Lower leg skin (tissue), 4 donors: Measurements from ENCODE around the gene TUBE1. TPM values are rescaled to one million over a fixed set of nuclear protein-coding genes. Genes with fewer than 3 reads are reported as not detected.
"Not testable (repeated sequence)": the region's sequence is repeated elsewhere in the genome, so short reads cannot be mapped to it uniquely, and the experiment has no call there.

ENCODE experiments used
- DNase-seq, 2 donors: peaks; one replicate each; pipeline ENCODE4 v3.0.0-alpha.2; 2019; ENCODE audit warnings: low spot score in 2 of 2
- H3K4me3 ChIP-seq: fragments of 200-600 bp; sonication (generic); 2 replicates; pipeline ENCODE4 v1.5.1; 2017; ENCODE audit warnings: mild to moderate bottlenecking, low read depth; ENCODE audit not compliant: poor library complexity, severe bottlenecking
- POLR2A ChIP-seq, 2 donors: fragments of 450-650 bp; IDR thresholded peaks; one replicate each; pipeline ENCODE4 v1.6.1; 2016 to 2017; ENCODE audit warnings: antibody characterized with exemption in 2 of 2, mild to moderate bottlenecking in 1 of 2, moderate library complexity in 1 of 2
- WGBS, 2 donors: methylation state at CpG; one replicate each; pipeline ENCODE4 v1.1.5; 2018; 5-methylcytosine and 5-hydroxymethylcytosine counted together
- intact Hi-C: fragments of 100-400 bp; cut with DNase I; formaldehyde crosslinking; loops from one replicate; pipeline ENCODE4 v1.15.0; 2023; ENCODE audit warnings: low total_unique reads
- total RNA-seq, 4 donors: library from RNA; depleted of rRNA; stranded (reverse); fragments of >200 nt; gene quantifications; one replicate each; pipeline ENCODE4 v1.1.0, GENCODE V29; 2016
- TF ChIP-seq, protein P1 (sequence below), 3 donors: fragments of 450-650 bp; IDR thresholded peaks; one replicate each; pipeline ENCODE4 v1.5.1; 2016; ENCODE audit warnings: antibody characterized with exemption in 3 of 3, mild to moderate bottlenecking in 3 of 3, moderate library complexity in 2 of 3

TUBE1 gene
- total RNA-seq, 4 donors from 2014 or later: 21.1 to 35.0 (median 25.5) TPM

DNA sequence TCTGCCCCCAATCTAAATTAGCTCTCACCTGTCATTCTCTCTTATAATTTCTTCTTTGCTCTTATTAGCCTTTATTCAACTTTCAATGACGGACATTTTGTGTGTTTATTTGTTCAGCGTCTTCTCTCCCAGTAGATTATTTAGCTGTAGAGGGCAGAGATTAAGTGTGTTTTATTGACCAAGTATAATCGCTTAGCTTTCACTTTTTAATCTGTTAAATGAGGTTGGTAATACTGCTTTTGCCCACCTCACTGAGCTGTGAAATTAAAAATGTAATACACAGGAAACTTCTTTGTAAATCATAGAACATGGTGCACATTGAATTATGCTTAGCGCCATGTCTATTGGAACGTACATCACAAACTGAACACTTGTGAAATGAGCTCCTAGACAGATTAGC lies 36.9 kb downstream of the TUBE1 start:
- intact Hi-C loops: loop anchor here (5.0 kb wide), 1 partner anchor 793 kb away; a partner anchor contains a TSS
- no peak for DNase-seq
- WGBS, 2 donors: 95 to 97% methylated on average over 5 of the region's 5 CpGs
- no peak overlapping the region for H3K4me3 ChIP-seq
- TF ChIP-seq, protein P1, sequence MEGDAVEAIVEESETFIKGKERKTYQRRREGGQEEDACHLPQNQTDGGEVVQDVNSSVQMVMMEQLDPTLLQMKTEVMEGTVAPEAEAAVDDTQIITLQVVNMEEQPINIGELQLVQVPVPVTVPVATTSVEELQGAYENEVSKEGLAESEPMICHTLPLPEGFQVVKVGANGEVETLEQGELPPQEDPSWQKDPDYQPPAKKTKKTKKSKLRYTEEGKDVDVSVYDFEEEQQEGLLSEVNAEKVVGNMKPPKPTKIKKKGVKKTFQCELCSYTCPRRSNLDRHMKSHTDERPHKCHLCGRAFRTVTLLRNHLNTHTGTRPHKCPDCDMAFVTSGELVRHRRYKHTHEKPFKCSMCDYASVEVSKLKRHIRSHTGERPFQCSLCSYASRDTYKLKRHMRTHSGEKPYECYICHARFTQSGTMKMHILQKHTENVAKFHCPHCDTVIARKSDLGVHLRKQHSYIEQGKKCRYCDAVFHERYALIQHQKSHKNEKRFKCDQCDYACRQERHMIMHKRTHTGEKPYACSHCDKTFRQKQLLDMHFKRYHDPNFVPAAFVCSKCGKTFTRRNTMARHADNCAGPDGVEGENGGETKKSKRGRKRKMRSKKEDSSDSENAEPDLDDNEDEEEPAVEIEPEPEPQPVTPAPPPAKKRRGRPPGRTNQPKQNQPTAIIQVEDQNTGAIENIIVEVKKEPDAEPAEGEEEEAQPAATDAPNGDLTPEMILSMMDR (IDR thresholded peaks at IDR 0.05): no peak
- TF ChIP-seq POLR2A (IDR thresholded peaks at IDR 0.05): no peak

DNA sequence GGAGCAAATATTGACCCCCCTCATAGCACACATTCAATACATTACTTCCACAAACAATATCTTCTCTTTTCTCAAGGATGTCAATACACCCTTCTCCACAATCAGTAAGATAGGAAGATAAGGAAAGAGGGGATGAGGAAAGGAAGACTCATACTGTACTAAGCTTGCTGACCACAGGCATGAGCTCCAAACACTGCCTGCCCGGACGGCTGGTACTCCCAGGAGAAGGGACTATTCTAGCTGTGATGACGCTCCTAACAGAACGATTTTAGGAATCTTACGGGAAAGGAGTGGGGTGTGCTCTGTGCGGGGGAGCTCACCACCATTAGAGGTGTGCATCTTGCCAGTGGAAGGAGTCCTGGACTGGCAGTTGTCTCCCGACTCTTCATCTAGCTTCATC lies 37.3 kb downstream of the TUBE1 start:
- DNase-seq: no peak
- 91 to 97% methylated on average over 7 of the region's 7 CpGs for WGBS, 2 donors
- TF ChIP-seq POLR2A (IDR thresholded peaks at IDR 0.05): no peak
- TF ChIP-seq, protein P1 (IDR thresholded peaks at IDR 0.05): no peak
- intact Hi-C loops: loop anchor here (5.0 kb wide), 2 partner anchors 343 to 793 kb away; a partner anchor contains a TSS
- no peak overlapping the region for H3K4me3 ChIP-seq

DNA sequence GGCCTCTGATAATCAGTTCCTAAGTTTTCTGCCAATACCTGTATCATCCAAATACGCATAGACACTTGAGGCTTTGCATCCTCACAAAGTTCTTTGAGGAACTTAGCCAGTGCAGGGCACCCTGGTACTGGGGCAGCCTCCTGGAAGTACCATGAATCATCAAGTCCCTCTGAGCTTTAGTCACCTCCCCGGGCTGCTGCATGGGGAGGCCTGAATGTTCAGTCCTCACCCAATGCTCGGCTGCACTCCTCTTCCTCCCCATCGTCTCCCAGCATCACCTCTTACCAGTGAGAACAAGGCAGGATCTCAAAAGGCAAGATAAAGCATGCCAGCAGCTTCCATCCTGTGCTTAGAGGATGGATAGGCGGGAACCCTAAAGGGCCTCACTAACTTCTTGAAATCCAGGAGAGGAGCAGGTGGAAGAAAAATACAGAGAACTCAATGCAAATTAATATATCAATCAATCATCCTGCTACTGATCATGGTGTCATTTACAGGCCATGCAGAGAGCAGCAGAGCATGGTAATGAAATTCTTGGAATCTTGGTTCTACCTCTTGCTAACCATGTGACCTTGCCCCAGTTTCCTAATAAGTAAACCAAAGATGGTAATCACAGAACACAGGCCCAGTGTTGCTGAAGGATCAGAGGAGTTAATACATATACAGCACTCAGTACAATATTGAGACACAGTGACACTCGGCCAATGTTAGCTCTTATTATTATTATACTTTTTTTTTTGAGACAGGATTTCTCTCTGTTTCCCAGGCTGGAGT lies 38.1 kb downstream of the TUBE1 start:
- 73 to 90% methylated on average over 5 to 6 of the region's 6 CpGs for WGBS, 2 donors
- no peak for DNase-seq
- H3K4me3 ChIP-seq: no peak overlapping the region
- intact Hi-C loops: loop anchor here (5.0 kb wide), 1 partner anchor 342 kb away; no protein-coding TSS in a partner anchor
- TF ChIP-seq, protein P1 (IDR thresholded peaks at IDR 0.05): no peak
- no peak for TF ChIP-seq POLR2A (IDR thresholded peaks at IDR 0.05)

DNA sequence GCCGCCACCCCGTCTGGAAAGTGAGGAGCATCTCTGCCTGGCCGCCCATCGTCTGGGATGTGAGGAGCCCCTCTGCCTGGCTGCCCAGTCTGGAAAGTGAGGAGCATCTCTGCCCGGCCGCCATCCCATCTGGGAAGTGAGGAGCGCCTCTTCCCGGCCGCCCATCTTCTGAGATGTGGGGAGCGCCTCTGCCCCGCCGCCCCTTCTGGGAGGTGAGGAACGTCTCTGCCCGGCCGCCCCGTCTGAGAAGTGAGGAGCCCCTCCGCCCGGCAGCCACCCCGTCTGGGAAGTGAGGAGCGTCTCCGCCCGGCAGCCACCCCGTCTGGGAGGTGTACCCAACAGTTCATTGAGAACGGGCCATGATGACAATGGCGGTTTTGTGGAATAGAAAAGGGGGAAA lies 39.8 kb downstream of the TUBE1 start:
- not testable (repeated sequence) for H3K4me3 ChIP-seq, DNase-seq
- intact Hi-C loops: loop anchor here (5.0 kb wide), 1 partner anchor 340 kb away; no protein-coding TSS in a partner anchor
- WGBS, 2 donors: 91 to 96% methylated on average over 18 to 25 of the region's 25 CpGs

DNA sequence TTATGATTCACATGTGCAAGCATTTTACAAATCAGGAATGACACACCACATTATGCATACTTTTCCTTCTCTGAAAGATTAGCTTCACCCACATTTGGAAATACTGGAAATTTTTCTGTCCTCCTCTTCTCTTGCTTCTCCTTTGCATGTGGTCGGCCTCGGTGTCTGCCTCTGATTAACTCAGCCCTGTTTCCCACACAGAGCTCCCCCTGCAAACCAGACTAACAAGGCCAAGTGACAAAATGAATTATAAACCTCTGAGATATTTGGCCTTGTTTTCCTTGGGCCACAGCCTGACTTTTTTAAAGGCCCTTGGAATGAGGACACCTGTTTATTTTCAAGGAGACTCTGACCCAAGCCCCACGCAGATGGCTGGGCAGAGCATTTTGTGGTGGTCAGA lies 42.4 kb downstream of the TUBE1 start:
- WGBS, 2 donors: 43 to 54% methylated on average over 3 of the region's 3 CpGs
- H3K4me3 ChIP-seq: no peak overlapping the region
- DNase-seq: no peak
- TF ChIP-seq, protein P1 (IDR thresholded peaks at IDR 0.05): no peak
- TF ChIP-seq POLR2A (IDR thresholded peaks at IDR 0.05): no peak
- intact Hi-C loops: loop anchor here (5.0 kb wide), 1 partner anchor 338 kb away; no protein-coding TSS in a partner anchor

DNA sequence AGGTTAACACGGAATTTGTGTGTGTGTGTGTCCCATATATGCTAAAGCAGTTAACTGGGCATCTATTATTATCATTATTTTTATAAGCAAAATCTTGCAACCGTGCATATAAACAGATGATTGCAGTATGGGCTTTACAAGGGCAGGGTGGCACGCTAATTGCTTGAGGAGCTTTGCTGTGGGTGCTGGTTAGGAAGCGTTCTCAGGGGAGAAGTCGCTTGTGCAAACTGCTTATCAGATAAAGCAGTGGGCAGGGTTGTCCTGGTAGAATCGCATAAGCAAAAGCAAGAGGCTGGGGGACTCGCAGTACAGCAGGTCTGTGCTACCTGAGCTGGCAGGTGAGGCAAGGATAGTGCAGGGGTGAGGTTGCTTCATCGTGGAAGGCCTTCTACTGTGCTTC lies 43.1 kb downstream of the TUBE1 start:
- DNase-seq: no peak
- intact Hi-C loops: no loop called here
- 64 to 65% methylated on average over 8 of the region's 8 CpGs for WGBS, 2 donors
- TF ChIP-seq, protein P1 (IDR thresholded peaks at IDR 0.05): no peak
- TF ChIP-seq POLR2A (IDR thresholded peaks at IDR 0.05): no peak
- H3K4me3 ChIP-seq: no peak overlapping the region
